HL-60 (cell line): ENCODE data around the gene LOC101059915.

ENCODE experiments used
- GABPA ChIP-seq: IDR thresholded peaks from 2 replicates; pipeline ENCODE4 v1.6.1; 2012; ENCODE audit warnings: low read depth
- POLR2AphosphoS5 ChIP-seq: IDR thresholded peaks from 2 replicates; pipeline ENCODE4 v1.6.1; 2012; ENCODE audit warnings: low read depth
- REST ChIP-seq: IDR thresholded peaks from 2 replicates; pipeline ENCODE4 v1.6.1; 2012; ENCODE audit warnings: low read depth; ENCODE audit not compliant: insufficient replicate concordance
- TF ChIP-seq, protein P1 (sequence below): IDR thresholded peaks from one replicate; pipeline ENCODE4 v1.5.1; 2011; ENCODE audit warnings: low read length, control low read depth, inconsistent platforms; ENCODE audit not compliant: insufficient read depth

- TF ChIP-seq, protein P1, sequence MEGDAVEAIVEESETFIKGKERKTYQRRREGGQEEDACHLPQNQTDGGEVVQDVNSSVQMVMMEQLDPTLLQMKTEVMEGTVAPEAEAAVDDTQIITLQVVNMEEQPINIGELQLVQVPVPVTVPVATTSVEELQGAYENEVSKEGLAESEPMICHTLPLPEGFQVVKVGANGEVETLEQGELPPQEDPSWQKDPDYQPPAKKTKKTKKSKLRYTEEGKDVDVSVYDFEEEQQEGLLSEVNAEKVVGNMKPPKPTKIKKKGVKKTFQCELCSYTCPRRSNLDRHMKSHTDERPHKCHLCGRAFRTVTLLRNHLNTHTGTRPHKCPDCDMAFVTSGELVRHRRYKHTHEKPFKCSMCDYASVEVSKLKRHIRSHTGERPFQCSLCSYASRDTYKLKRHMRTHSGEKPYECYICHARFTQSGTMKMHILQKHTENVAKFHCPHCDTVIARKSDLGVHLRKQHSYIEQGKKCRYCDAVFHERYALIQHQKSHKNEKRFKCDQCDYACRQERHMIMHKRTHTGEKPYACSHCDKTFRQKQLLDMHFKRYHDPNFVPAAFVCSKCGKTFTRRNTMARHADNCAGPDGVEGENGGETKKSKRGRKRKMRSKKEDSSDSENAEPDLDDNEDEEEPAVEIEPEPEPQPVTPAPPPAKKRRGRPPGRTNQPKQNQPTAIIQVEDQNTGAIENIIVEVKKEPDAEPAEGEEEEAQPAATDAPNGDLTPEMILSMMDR, result no peak
- TF ChIP-seq GABPA (no peak), POLR2AphosphoS5 (no peak), REST (no peak)
Measured at GRCh38 chrX:71617742-71618141, 49.6 kb upstream of the LOC101059915 start.
